ENCODE data around the gene INTS4.
A peak's percentile ranks its signal among the peaks of the same experiment; 100 is the strongest.
"Not testable (repeated sequence)": the region's sequence is repeated elsewhere in the genome, so short reads cannot be mapped to it uniquely, and the experiment has no call there.

Gene INTS4

GRCh38 chr11:77994434-77995362 is at the start of gene INTS4:
Gene INTS4, minus strand, starts transcription at chr11:77994668. Its CDS starts 25 bp downstream, at chr11:77994643.
- DNase-seq = peak; percentile 98

- DNase-seq = no peak
Measured at GRCh38 chr11:78041843-78042440, 47.5 kb upstream of the INTS4 start.

DNA sequence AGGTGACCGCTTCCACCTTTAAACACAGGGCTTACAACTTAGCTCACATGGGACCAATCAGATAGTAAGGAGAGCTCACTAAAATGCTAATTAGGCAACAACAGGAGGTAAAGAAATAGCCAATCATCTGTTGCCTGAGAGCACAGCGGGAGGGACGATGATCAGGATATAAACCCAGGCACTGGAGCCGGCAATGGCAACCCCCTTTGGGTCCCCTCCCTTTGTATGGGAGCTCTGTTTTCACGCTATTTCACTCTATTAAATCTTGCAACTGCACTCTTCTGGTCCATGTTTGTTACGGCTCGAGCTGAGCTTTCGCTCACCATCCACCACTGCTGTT is 46.9 kb upstream of the INTS4 start:
- not testable (repeated sequence) for DNase-seq

DNA sequence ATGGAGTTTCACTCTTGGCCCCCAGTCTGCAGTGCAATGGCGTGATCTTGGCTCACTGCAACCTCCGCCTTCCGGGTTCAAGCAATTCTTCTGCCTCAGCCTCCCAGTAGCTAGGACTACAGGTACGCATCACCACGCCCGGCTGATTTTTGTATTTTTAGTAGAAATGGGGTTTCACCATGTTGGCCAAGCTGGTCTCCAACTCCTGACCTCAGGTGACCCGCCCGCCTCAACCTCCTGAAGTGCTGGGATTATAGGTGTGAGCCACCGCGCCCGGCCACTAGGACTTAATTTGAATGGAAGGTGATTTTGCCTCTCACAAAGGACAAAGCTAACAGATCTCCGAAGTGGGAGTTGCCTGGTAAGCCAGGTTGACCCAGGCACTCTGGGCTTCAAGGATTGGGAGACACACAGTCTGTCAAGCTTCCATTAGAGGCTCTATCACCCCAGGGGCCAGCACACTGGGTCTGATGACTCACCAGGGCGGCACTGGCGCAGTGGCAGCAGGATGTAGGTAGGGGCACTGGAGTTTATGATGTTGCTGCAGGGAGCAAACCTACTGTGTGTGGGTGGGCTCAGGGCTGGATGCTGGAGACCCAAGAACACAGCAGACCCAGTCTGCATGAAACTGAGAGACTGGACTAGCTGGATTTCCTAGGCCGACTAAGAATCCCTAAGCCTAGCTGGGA is 46.4 kb upstream of the INTS4 start:
- no peak for DNase-seq

- peak; percentile 47 for DNase-seq
Measured at GRCh38 chr11:78039919-78040671, 45.6 kb upstream of the INTS4 start.

DNA sequence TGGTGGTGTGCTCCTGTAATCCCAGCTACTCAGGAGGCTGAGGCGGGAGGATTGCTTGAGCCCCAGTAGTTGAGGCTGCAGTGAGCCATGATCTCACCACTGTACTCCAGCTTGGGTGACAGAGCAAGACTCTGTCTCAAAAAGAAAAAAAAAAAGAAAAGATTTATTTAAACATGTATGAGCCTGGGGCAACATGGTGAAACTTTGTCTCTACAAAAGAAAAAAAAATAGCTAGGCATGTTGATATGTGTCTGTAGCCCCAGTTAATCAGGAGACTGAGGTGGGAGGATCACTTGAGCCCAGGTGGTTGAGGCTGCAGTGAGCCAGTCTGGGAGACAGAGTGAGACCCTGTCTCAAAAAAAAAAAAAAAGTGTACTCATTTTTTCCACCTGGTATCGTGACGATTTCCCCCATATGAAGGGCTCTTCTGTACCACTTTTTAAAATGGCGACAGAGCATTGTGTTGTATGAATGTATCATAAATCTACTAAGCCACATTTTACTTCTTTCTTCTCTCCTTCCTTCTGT is 45.0 kb upstream of the INTS4 start:
- no peak for DNase-seq

DNA sequence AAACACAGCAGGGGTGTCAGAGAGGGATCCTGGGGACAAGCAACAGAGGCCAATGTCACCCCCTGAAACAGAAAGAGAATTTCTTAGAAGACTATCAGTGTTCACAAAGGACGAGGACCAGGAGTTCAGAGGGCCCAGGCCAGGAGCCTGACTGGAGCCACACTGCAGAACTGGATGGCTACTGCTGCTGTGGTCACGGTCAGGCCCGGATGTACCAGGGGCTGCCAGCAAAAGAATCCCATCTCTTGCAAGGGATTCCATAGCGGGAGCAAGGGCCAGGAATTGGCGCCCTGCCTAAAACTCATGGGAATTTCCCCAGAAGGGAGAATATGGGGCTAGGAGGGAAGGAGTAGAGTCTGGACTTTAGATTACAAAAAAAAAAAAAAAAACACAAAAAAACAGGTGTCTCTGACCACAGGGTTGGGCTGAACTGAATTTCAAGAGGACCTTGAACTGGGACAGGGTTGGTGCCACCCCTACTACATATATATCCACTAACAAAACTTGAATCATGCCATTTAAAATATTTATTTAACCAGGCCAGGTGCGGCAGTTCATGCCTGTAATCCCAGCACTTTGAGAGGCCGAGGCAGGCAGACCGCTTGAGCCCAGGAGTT is 44.3 kb upstream of the INTS4 start:
- no peak for DNase-seq

DNA sequence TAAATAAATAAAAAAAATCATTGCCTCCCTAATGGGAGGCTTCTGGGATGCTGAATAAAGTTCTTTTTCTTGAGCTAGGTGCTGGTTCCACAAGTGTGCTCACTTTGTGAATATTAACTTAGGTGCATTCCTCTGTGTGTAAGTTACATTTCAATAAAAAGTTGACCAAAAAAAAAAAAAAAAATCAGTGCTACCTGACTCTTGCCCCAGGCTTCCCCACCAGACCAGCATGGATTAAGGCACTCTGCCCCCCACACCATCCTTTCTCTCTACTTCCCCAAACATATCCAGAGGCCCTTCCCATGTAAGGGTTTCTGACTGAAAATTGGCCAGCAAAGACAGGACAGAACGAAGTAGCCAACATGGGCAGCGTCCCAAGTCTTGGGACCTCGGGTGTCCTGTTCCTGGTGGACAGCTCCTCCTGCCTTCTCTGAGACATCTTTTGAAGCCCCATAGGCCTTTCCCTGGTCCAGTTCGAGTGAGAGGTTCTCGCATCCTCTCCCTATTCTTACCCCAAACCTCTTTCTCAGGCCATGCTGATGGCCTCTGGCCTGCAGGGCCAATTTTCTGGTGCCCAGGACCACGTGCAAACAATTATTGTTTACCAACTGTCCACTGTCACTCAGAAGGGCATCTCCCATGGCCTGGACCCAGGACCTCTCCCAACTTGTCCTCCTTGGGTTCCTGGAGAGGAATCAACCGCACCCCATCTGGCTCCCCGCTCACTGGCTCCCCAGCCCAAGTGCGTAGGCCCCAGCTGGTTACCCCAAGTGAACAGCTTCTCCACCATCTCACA is 43.6 kb upstream of the INTS4 start:
- DNase-seq = no peak

- no peak for DNase-seq
Measured at GRCh38 chr11:78037056-78037455, 42.6 kb upstream of the INTS4 start.

GRCh38 chr11:78036313-78036712 is 41.8 kb upstream of the INTS4 start:
- no peak for DNase-seq

GRCh38 chr11:78034623-78035022 is 40.2 kb upstream of the INTS4 start:
- DNase-seq = no peak

DNA sequence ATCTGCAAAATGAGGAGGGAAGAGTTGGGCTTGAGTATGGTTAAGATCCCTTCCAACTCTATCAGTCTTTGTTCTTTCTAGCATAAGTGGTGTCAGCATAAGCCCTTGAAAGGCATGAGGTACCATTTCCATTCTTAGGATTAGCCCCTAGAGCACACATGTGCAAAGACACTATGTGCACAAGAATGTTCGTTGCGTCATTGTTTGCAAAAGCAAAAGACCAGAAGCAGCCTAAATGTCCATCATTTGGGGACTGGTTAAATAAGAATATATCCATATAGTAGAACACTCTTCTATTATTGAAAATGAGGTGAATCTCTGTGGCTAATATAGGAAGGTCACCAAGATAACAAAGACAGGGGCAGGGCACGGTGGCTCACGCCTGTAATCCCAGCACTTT is 38.6 kb upstream of the INTS4 start:
- no peak for DNase-seq

- DNase-seq = peak; percentile 3
Measured at GRCh38 chr11:78032090-78032489, 37.6 kb upstream of the INTS4 start.

DNA sequence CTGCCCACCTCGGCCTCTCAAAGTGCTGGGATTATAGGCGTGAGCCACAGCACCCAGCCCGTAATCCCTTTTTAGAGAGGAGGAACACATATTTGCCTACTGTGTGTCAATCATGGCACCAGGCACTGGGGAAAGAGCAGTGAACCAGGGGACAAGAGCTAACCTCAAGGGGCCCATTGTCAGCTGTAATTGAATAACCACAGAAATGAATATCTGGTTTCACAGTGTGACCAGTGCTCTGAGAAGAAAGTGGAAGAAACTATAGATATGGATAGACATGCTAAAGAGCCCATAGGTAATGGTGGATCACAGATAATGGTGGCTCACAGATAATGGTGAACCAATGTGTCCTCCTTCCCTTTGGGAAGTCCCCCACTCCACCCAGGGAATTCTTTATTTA is 37.2 kb upstream of the INTS4 start:
- DNase-seq = no peak

DNA sequence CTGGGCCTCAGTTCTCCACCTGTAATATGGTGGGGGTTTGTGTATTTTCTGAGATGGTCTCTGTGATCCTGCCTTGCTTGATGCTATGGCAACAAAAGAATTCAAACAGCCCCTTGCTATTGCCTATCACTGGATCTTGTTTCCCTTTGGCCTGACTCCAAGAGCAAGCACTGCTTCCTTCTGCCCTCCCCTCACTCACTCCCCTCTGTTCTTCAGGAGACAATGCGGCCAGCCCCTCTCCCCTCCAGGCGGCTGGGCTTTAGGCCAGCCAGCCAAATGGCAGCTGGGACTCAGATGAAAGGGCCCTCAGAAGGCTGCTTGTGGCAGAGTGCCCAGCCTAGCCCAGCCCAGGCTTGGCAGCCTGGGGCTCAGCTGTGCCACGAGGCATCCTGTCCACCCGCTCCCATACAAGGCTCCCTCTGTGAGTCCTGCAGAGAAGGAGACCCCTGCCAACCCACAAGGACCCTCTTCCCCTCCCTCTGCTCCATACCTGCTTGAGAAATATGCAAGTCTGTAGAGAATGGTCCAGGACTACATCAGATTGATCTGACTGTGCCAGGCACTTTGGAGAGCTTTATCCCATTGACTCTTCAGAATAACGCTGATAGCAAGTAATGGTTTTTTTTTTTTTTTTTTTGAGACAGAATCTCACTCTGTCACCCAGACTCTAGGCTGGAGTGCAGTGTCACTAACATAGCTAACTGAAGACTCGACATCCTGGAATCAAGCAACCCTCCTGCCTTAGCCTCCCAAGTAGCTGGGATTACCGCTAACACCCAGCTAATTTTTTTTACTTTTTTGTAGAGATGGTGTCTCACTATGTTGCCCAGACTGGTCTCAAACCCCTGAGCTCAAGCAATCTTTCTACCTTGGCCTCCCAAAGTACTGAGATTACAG is 36.2 kb upstream of the INTS4 start:
- DNase-seq = peak; percentile 85

- DNase-seq = not testable (repeated sequence)
Measured at GRCh38 chr11:78028423-78028822, 34.0 kb upstream of the INTS4 start.

GRCh38 chr11:78027759-78028158 is 33.3 kb upstream of the INTS4 start:
- no peak for DNase-seq

GRCh38 chr11:78025378-78025777 is 30.9 kb upstream of the INTS4 start:
- DNase-seq = no peak

DNA sequence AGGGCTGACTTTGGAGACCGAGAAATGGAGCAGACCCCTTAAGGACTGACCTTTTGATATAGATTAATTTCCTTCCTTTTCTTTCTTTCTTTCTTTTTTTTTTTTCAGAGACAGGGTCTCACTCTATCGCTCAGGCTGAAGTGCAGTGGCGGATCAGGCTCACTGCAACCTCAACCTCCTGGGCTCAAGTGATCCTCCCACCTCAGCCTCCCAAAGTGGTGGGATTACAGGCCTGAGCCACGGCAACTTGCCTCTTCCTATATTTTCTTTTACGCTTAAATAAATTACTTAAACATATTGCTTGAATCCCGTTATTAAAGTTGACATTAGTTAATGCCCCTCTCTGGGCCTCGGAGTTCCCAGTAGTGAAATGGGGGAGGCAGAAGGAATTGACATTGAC is 29.0 kb upstream of the INTS4 start:
- no peak for DNase-seq

Measured in DMS 273 treated with DMSO at 0.1 percent for 48 hours (cell line).